ENCODE results near the gene HTT.

Gene HTT

GRCh38 chr4:3112609-3113469 lies 38.4 kb downstream of the HTT start:
- H3K36me3 Mint-ChIP-seq = peaks cover 52 to 80% of the 10 kb centered on the region in 2 donors
- no peak for DNase-seq
- H3K4me3 Mint-ChIP-seq = no peak overlapping the region
- H3K27me3 Mint-ChIP-seq = no peaks in the 10 kb centered on the region
- no peak overlapping the region for H3K27ac Mint-ChIP-seq
- ATAC-seq (replicated peaks) = no peak
- H3K4me1 Mint-ChIP-seq = peaks cover 10 to 12% of the 10 kb centered on the region in 2 donors
- no peaks in the 10 kb centered on the region for H3K9me3 Mint-ChIP-seq

- peaks cover 62 to 83% of the 10 kb centered on the region in 2 donors for H3K36me3 Mint-ChIP-seq
- DNase-seq = no peak
- no peak for ATAC-seq (replicated peaks)
- no peak overlapping the region for H3K4me3 Mint-ChIP-seq
- no peak overlapping the region for H3K27ac Mint-ChIP-seq
- H3K4me1 Mint-ChIP-seq = peaks cover 10 to 12% of the 10 kb centered on the region in 2 donors
- no peaks in the 10 kb centered on the region for H3K9me3 Mint-ChIP-seq
- H3K27me3 Mint-ChIP-seq = no peaks in the 10 kb centered on the region
Measured at GRCh38 chr4:3114377-3114776, 39.9 kb downstream of the HTT start.

GRCh38 chr4:3115637-3116270 lies 41.3 kb downstream of the HTT start:
- Mint-ChIP-seq H3K27me3 (no peaks in the 10 kb centered on the region), H3K4me1 (peaks cover 6 to 12% of the 10 kb centered on the region in 2 donors), H3K4me3 (no peak overlapping the region), H3K27ac (peak overlapping the region; percentile 25), H3K36me3 (peaks cover 52 to 72% of the 10 kb centered on the region in 2 donors), H3K9me3 (no peaks in the 10 kb centered on the region)
- ATAC-seq (replicated peaks) = no peak
- DNase-seq = no peak

GRCh38 chr4:3116955-3117354 lies 42.5 kb downstream of the HTT start:
- no peak for DNase-seq
- H3K9me3 Mint-ChIP-seq = no peaks in the 10 kb centered on the region
- peaks cover 45 to 67% of the 10 kb centered on the region in 2 donors for H3K36me3 Mint-ChIP-seq
- H3K4me1 Mint-ChIP-seq = peaks cover 7 to 13% of the 10 kb centered on the region in 2 donors
- H3K27me3 Mint-ChIP-seq = no peaks in the 10 kb centered on the region
- ATAC-seq (replicated peaks) = no peak
- H3K4me3 Mint-ChIP-seq = no peak overlapping the region
- H3K27ac Mint-ChIP-seq = no peak overlapping the region

GRCh38 chr4:3118312-3118711 lies 43.8 kb downstream of the HTT start:
- ATAC-seq (replicated peaks) (no peak), DNase-seq (no peak)
- Mint-ChIP-seq H3K27me3 (no peaks in the 10 kb centered on the region), H3K9me3 (no peaks in the 10 kb centered on the region), H3K36me3 (peaks cover 47 to 61% of the 10 kb centered on the region in 2 donors), H3K4me3 (no peak overlapping the region), H3K27ac (no peak overlapping the region), H3K4me1 (peaks cover 8 to 11% of the 10 kb centered on the region in 2 donors)

GRCh38 chr4:3119464-3119863 lies 45.0 kb downstream of the HTT start:
- H3K27me3 Mint-ChIP-seq = no peaks in the 10 kb centered on the region
- no peak for ATAC-seq (replicated peaks)
- no peaks in the 10 kb centered on the region for H3K9me3 Mint-ChIP-seq
- peaks cover 43 to 60% of the 10 kb centered on the region in 2 donors for H3K36me3 Mint-ChIP-seq
- no peak overlapping the region for H3K4me3 Mint-ChIP-seq
- no peak overlapping the region for H3K27ac Mint-ChIP-seq
- no peak for DNase-seq
- H3K4me1 Mint-ChIP-seq = peaks cover 8 to 11% of the 10 kb centered on the region in 2 donors

- Mint-ChIP-seq H3K4me3 (no peak overlapping the region), H3K4me1 (peaks cover 8 to 11% of the 10 kb centered on the region in 2 donors), H3K27me3 (no peaks in the 10 kb centered on the region), H3K9me3 (no peaks in the 10 kb centered on the region), H3K27ac (no peak overlapping the region), H3K36me3 (peaks cover 34 to 51% of the 10 kb centered on the region in 2 donors)
- no peak for DNase-seq
- ATAC-seq (replicated peaks) = no peak
Measured at GRCh38 chr4:3121110-3121509, 46.6 kb downstream of the HTT start.

GRCh38 chr4:3121596-3121995 lies 47.1 kb downstream of the HTT start:
- H3K4me1 Mint-ChIP-seq = peaks cover 5 to 6% of the 10 kb centered on the region in 2 donors
- H3K27ac Mint-ChIP-seq = no peak overlapping the region
- H3K4me3 Mint-ChIP-seq = no peak overlapping the region
- no peaks in the 10 kb centered on the region for H3K27me3 Mint-ChIP-seq
- H3K9me3 Mint-ChIP-seq = no peaks in the 10 kb centered on the region
- ATAC-seq (replicated peaks) (no peak), DNase-seq (no peak)
- H3K36me3 Mint-ChIP-seq = peaks cover 30 to 47% of the 10 kb centered on the region in 2 donors

- Mint-ChIP-seq H3K4me1 (peaks cover 5% of the 10 kb centered on the region in 2 donors), H3K4me3 (no peak overlapping the region), H3K36me3 (peaks cover 33 to 52% of the 10 kb centered on the region in 2 donors), H3K27me3 (no peaks in the 10 kb centered on the region), H3K27ac (peak overlapping the region; percentile 85), H3K9me3 (no peaks in the 10 kb centered on the region)
- DNase-seq (no peak), ATAC-seq (replicated peaks) (no peak)
Measured at GRCh38 chr4:3122081-3122563, 47.6 kb downstream of the HTT start.

- peaks cover 5% of the 10 kb centered on the region in 2 donors for H3K4me1 Mint-ChIP-seq
- no peak overlapping the region for H3K4me3 Mint-ChIP-seq
- DNase-seq = no peak
- H3K9me3 Mint-ChIP-seq = no peaks in the 10 kb centered on the region
- H3K27ac Mint-ChIP-seq = no peak overlapping the region
- no peak for ATAC-seq (replicated peaks)
- H3K27me3 Mint-ChIP-seq = no peaks in the 10 kb centered on the region
- peaks cover 34 to 49% of the 10 kb centered on the region in 2 donors for H3K36me3 Mint-ChIP-seq
Measured at GRCh38 chr4:3123181-3123671, 48.7 kb downstream of the HTT start.

GRCh38 chr4:3124070-3124767 lies 49.7 kb downstream of the HTT start:
- ATAC-seq (replicated peaks) = no peak
- no peak overlapping the region for H3K27ac Mint-ChIP-seq
- H3K4me1 Mint-ChIP-seq = peaks cover 5% of the 10 kb centered on the region in 2 donors
- DNase-seq = no peak
- peaks cover 30 to 48% of the 10 kb centered on the region in 2 donors for H3K36me3 Mint-ChIP-seq
- no peaks in the 10 kb centered on the region for H3K9me3 Mint-ChIP-seq
- H3K27me3 Mint-ChIP-seq = no peaks in the 10 kb centered on the region
- H3K4me3 Mint-ChIP-seq = no peak overlapping the region

- no peak for DNase-seq
- Mint-ChIP-seq H3K4me1 (peaks cover 10 to 11% of the 10 kb centered on the region in 2 donors), H3K36me3 (peaks cover 35 to 60% of the 10 kb centered on the region in 2 donors), H3K4me3 (no peak overlapping the region), H3K27ac (peak overlapping the region; percentile 31), H3K9me3 (no peaks in the 10 kb centered on the region), H3K27me3 (no peaks in the 10 kb centered on the region)
- ATAC-seq (replicated peaks) = no peak
Measured at GRCh38 chr4:3127112-3127511, 52.6 kb downstream of the HTT start.

GRCh38 chr4:3128058-3128457 lies 53.6 kb downstream of the HTT start:
- Mint-ChIP-seq H3K36me3 (peaks cover 30 to 61% of the 10 kb centered on the region in 2 donors), H3K9me3 (no peaks in the 10 kb centered on the region), H3K27ac (no peak overlapping the region), H3K27me3 (no peaks in the 10 kb centered on the region), H3K4me1 (peaks cover 8 to 9% of the 10 kb centered on the region in 2 donors), H3K4me3 (no peak overlapping the region)
- ATAC-seq (replicated peaks) = no peak
- DNase-seq = no peak

- Mint-ChIP-seq H3K27me3 (no peaks in the 10 kb centered on the region), H3K4me3 (no peak overlapping the region)
Measured at GRCh38 chr4:3128976-3129375, 54.5 kb downstream of the HTT start.

More at GRCh38 chr4:3128976-3129375, 54.5 kb downstream of the HTT start:
- DNase-seq = no peak
- peaks cover 34 to 63% of the 10 kb centered on the region in 2 donors for H3K36me3 Mint-ChIP-seq
- ATAC-seq (replicated peaks) = no peak
- no peaks in the 10 kb centered on the region for H3K9me3 Mint-ChIP-seq
- H3K4me1 Mint-ChIP-seq = peaks cover 9 to 11% of the 10 kb centered on the region in 2 donors
- no peak overlapping the region for H3K27ac Mint-ChIP-seq

All from stimulated activated naive B cell treated with anti-CD40 and anti-IgM and Interleukin-4, amounts not matched to agents 10 μg/mL and 1 μg/mL and 100 μg/mL, for 72 hours (primary cell).